Brain microvascular endothelial cell (primary cell): ENCODE measurements around the gene HCN4.

Source experiments
- DNase-seq: peaks from one replicate; pipeline ENCODE4 v3.0.0-alpha.2; 2020
- H3K27ac ChIP-seq: fragments of 250-450 bp; sonication (Bioruptor Pico); 2 replicates; pipeline ENCODE4 v1.5.1; 2020; ENCODE audit warnings: mild to moderate bottlenecking, moderate library complexity
- H3K27me3 ChIP-seq: fragments of 250-450 bp; sonication (Bioruptor Pico); replicated peaks from 2 replicates; pipeline ENCODE4 v1.5.1; 2020; ENCODE audit warnings: mild to moderate bottlenecking
- H3K36me3 ChIP-seq: fragments of 250-450 bp; sonication (Bioruptor Pico); replicated peaks from 2 replicates; pipeline ENCODE4 v1.5.1; 2020; ENCODE audit warnings: mild to moderate bottlenecking
- H3K4me3 ChIP-seq: 2 replicates; pipeline ENCODE4 v1.5.1; 2011; ENCODE audit warnings: low read depth, mild to moderate bottlenecking, control low read depth, low read length, moderate library complexity
- CTCF ChIP-seq: IDR thresholded peaks from 2 replicates; pipeline ENCODE4 v1.5.1; 2011; ENCODE audit warnings: low read depth, mild to moderate bottlenecking, moderate library complexity, low read length, control low read depth, inconsistent platforms; ENCODE audit errors: missing control alignments
- in situ Hi-C: cut with HindIII; loops from 2 replicates; pipeline ENCODE4 v1.10.0; 2017; ENCODE audit warnings: low sequenced_read_pairs, low pct_ligation_motif_present

HCN4 gene

GRCh38 chr15:73361337-73361736 lies 7.4 kb downstream of the HCN4 start:
- in situ Hi-C loops, result no loop called here
- no peaks in the 10 kb centered on the region for H3K36me3 ChIP-seq
- H3K27ac ChIP-seq, result no peak overlapping the region
- H3K27me3 ChIP-seq, result peaks cover 30% of the 10 kb centered on the region
- TF ChIP-seq CTCF, result no peak
- no peak overlapping the region for H3K4me3 ChIP-seq
- no peak for DNase-seq

- in situ Hi-C loops, result no loop called here
- Histone ChIP-seq H3K36me3 (no peaks in the 10 kb centered on the region), H3K27me3 (peaks cover 17% of the 10 kb centered on the region), H3K4me3 (no peak overlapping the region), H3K27ac (no peak overlapping the region)
- no peak for DNase-seq
- no peak for TF ChIP-seq CTCF
These were observed 9.1 kb downstream of the HCN4 start for GRCh38 chr15:73359651-73360050.

GRCh38 chr15:73357999-73358665 lies 10.6 kb downstream of the HCN4 start:
- Histone ChIP-seq H3K27me3 (peaks cover 14% of the 10 kb centered on the region), H3K4me3 (no peak overlapping the region), H3K36me3 (no peaks in the 10 kb centered on the region), H3K27ac (no peak overlapping the region)
- no peak for DNase-seq
- no peak for TF ChIP-seq CTCF
- in situ Hi-C loops, result no loop called here

- no peak overlapping the region for H3K27ac ChIP-seq
- DNase-seq, result no peak
- H3K36me3 ChIP-seq, result no peaks in the 10 kb centered on the region
- H3K27me3 ChIP-seq, result peaks cover 5% of the 10 kb centered on the region
- no peak overlapping the region for H3K4me3 ChIP-seq
- in situ Hi-C loops, result no loop called here
- no peak for TF ChIP-seq CTCF
These were observed 13.0 kb downstream of the HCN4 start for GRCh38 chr15:73355612-73356265.

GRCh38 chr15:73354241-73354640 lies 14.5 kb downstream of the HCN4 start:
- no peak for TF ChIP-seq CTCF
- H3K4me3 ChIP-seq, result no peak overlapping the region
- no peaks in the 10 kb centered on the region for H3K36me3 ChIP-seq
- no peak overlapping the region for H3K27ac ChIP-seq
- no peaks in the 10 kb centered on the region for H3K27me3 ChIP-seq
- no peak for DNase-seq
- in situ Hi-C loops, result no loop called here

- H3K27me3 ChIP-seq, result no peaks in the 10 kb centered on the region
- no peak for TF ChIP-seq CTCF
- no peaks in the 10 kb centered on the region for H3K36me3 ChIP-seq
- no peak overlapping the region for H3K27ac ChIP-seq
- in situ Hi-C loops, result no loop called here
- no peak overlapping the region for H3K4me3 ChIP-seq
- no peak for DNase-seq
These were observed 15.0 kb downstream of the HCN4 start for GRCh38 chr15:73353734-73354133.
